Colonic mucosa (tissue), 4 donors: ENCODE measurements around the gene CDC25C. TPM values are rescaled to one million over a fixed set of nuclear protein-coding genes. Genes with fewer than 3 reads are reported as not detected.
A peak's percentile ranks its signal among the peaks of the same experiment; 100 is the strongest.

ENCODE experiments used
- DNase-seq: peaks from one replicate; pipeline ENCODE4 v3.0.0-alpha.2; 2020
- H3K27ac ChIP-seq: fragments of 200-600 bp; one replicate; pipeline ENCODE4 v1.8.0; 2021
- H3K27me3 ChIP-seq: fragments of 200-600 bp; one replicate; pipeline ENCODE4 v1.8.0; 2021
- H3K36me3 ChIP-seq: fragments of 200-600 bp; one replicate; pipeline ENCODE4 v1.8.0; 2021
- H3K4me1 ChIP-seq: fragments of 200-600 bp; one replicate; pipeline ENCODE4 v1.8.0; 2021; ENCODE audit warnings: mild to moderate bottlenecking
- H3K4me3 ChIP-seq: fragments of 200-600 bp; one replicate; pipeline ENCODE4 v1.8.0; 2021
- H3K9ac ChIP-seq, 2 donors: one replicate each; pipeline ENCODE4 v1.7.0; 2013; ENCODE audit warnings: control low read depth in 2 of 2, low read depth in 2 of 2, low read length in 2 of 2
- H3K9me3 ChIP-seq: fragments of 200-600 bp; one replicate; pipeline ENCODE4 v1.8.0; 2021
- CTCF ChIP-seq: fragments of 200-600 bp; IDR thresholded peaks from one replicate; pipeline ENCODE4 v1.8.0; 2022; ENCODE audit warnings: antibody characterized with exemption, mild to moderate bottlenecking
- intact Hi-C: fragments of 100-400 bp; cut with DNase I; formaldehyde crosslinking; loops from one replicate; pipeline ENCODE4 v1.14.1; 2022
- total RNA-seq, 2 donors: library from RNA; stranded (reverse); fragmentation: NEBNext Ultra II Directional in 1 of 2; extraction: Animal tissue kit (Norgen Biotek cat#: 25700) in 1 of 2; gene quantifications; one replicate each; pipeline ENCODE4 v1.2.1, GENCODE V29; 2021
- donor health status: healthy.
- donor health status: DM: no; HTN: no; CAD: no.
- donor health status: DM: no; HTN: no; CAD: no.

CDC25C gene
- total RNA-seq, 2 donors from 2014 or later: 4.3 to 10.2 TPM

GRCh38 chr5:138359621-138360020, 28.0 kb upstream of the CDC25C start:
- Histone ChIP-seq H3K9me3 (no peaks in the 10 kb centered on the region), H3K36me3 (no peaks in the 10 kb centered on the region), H3K4me1 (no peaks in the 10 kb centered on the region), H3K27ac (no peak overlapping the region), H3K4me3 (no peak overlapping the region), H3K9ac (no peak overlapping the region), H3K27me3 (no peaks in the 10 kb centered on the region)
- TF ChIP-seq CTCF: no peak
- intact Hi-C loops: no loop called here
- DNase-seq: no peak

DNA sequence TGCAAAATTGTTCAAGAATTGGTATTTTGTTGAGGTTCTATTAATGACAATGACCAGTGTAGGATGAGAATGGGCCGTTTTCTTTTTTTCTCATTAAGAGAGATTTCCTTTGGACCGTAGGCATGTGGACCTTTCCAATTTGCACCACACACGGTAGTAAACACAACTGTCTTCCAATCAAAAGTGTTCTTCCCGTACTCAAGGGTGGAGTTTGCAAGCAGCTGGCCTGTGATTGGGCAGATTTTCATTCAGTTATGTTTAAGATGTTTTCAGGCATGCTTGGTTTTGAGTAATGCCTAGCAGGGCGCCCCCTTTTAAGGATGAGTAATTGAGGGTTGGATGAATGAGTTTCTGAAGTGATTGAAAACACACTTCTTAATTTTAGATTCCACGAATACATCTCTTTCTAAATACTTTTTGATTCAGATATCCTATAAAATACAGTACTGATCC, 23.3 kb upstream of the CDC25C start:
- no peaks in the 10 kb centered on the region for H3K36me3 ChIP-seq
- no peaks in the 10 kb centered on the region for H3K4me1 ChIP-seq
- H3K27ac ChIP-seq: no peak overlapping the region
- no peak for TF ChIP-seq CTCF
- H3K9me3 ChIP-seq: no peaks in the 10 kb centered on the region
- H3K4me3 ChIP-seq: peak overlapping the region; percentile 96
- no peak for DNase-seq
- H3K9ac ChIP-seq: no peak overlapping the region
- no peaks in the 10 kb centered on the region for H3K27me3 ChIP-seq
- intact Hi-C loops: no loop called here

DNA sequence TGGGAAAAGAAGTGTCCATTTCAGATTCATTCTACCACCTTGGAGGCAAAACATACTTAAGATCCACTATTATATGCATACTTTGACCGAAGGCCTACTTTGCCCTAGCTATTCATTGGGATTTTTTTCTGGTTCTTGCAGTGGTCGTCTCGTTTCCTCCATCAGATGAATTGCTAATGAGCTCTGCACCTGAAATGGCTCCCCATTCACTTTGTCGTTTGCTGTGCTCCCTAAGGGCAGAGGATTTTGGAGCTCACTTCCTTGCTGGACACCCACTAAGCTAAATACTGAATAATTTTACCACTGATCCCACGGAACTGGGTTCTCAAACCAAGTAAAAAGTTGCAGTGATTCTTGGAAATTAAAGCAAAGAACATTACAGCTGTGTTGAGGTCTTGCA, 22.8 kb upstream of the CDC25C start:
- peak; percentile 18 for DNase-seq
- Histone ChIP-seq H3K9me3 (no peaks in the 10 kb centered on the region), H3K4me3 (peak overlapping the region; percentile 96), H3K36me3 (no peaks in the 10 kb centered on the region), H3K27me3 (no peaks in the 10 kb centered on the region), H3K4me1 (no peaks in the 10 kb centered on the region), H3K27ac (peak overlapping the region; percentile 99), H3K9ac (peak overlapping the region; percentile 97 to 98)
- intact Hi-C loops: no loop called here
- no peak for TF ChIP-seq CTCF

GRCh38 chr5:138353560-138354080, 22.0 kb upstream of the CDC25C start:
- Histone ChIP-seq H3K4me3 (peak overlapping the region; percentile 96), H3K4me1 (no peaks in the 10 kb centered on the region), H3K36me3 (no peaks in the 10 kb centered on the region), H3K27ac (peak overlapping the region; percentile 99), H3K9ac (peak overlapping the region; percentile 97 to 98), H3K27me3 (no peaks in the 10 kb centered on the region), H3K9me3 (no peaks in the 10 kb centered on the region)
- intact Hi-C loops: no loop called here
- no peak for TF ChIP-seq CTCF
- no peak for DNase-seq

- Histone ChIP-seq H3K4me3 (peak overlapping the region; percentile 96), H3K27ac (peak overlapping the region; percentile 99), H3K9ac (peak overlapping the region; percentile 97 to 98), H3K27me3 (no peaks in the 10 kb centered on the region), H3K36me3 (no peaks in the 10 kb centered on the region), H3K9me3 (no peaks in the 10 kb centered on the region), H3K4me1 (no peaks in the 10 kb centered on the region)
- DNase-seq: peak; percentile 77
- intact Hi-C loops: no loop called here
- TF ChIP-seq CTCF: peak; percentile 21
Observed at GRCh38 chr5:138352722-138353559, 21.3 kb upstream of the CDC25C start.
